GM19438 (cell line): ENCODE results near the gene ARFGAP3.

ENCODE experiments used
- ATAC-seq: cut with Tn5 transposase; IDR thresholded peaks from one replicate; pipeline ENCODE4 v1.9.1; 2021; ENCODE audit warnings: low read depth; ENCODE audit not compliant: unreplicated experiment

ARFGAP3 gene

DNA sequence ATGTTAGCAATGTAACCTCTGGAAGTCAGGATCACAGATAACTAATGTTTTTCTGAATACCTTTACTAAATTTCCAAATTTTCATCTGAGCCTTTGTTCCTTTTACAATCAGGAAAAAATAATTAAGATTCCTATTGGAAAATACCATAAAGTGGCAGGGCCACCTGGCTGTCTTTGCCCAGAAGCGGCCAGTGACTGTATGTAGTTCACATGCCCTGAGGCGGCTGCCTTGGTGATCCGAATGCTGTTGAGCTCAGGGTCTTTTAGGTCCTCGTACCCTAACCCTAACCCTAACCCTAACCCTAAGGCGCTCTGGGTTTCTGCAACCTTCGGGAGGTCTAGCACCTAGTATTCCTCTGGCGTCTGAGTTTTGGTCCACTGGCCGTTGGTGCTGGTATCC lies 8.5 kb upstream of the ARFGAP3 start:
- no peak for ATAC-seq

DNA sequence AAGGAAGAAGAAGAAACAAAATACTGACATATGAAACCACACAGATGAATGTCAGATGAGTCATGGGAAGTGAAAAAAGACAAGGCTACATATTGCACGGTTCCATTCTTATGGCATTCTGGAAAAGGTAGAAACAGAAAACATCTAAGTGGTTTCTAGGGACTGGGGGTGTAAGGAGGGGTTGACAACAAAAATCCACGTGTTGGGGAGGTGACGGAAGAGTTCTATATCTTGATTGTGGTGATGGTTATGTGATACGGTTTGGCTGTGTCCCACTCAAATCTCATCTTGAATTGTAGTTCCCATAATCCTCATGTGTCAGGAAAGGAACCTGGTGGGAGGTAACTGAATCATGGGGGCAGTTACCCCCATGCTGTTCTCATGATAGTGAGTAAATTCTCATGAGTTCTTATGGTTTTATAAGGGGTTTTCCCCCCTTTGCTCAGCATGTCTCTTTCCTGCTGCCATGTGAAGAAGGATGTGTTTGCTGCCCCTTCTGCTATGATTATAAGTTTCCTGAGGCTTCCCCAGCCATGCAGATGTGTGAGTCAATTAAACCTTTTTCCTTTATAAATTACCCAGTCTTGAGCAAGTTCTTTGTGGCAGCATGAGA lies 6.4 kb upstream of the ARFGAP3 start:
- no peak for ATAC-seq

DNA sequence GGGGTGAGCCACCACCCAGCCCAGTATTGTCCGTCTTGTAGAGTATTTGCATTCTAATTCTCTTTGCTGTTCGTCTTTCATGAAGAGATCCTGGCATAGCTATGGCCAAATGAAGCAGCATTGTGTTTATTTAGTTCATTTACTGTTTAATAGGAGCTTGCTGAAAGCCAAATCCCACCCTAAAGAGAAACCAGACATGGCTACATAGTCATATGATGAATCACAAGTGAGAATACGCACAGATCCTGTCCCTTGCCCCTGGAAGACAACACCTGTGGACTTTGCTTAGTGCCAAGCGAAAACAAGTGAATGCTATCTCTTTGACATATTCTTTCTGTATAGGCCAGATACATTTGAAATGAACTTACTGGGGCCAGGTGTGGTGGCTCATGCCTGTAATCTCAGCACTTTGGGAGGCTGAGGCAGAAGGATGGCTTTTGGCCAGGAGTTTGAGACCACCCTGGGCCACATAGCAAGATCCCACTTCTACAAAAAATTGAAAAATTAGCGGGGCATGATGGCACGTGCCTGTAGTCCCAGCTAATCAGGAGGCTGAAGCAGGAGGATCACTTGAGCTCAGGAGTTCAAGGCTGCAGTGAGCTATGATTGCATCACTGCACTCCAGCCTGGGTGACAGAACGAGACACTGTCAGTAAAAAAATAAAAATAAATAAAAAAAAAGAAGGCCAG lies 5.1 kb upstream of the ARFGAP3 start:
- ATAC-seq = no peak

DNA sequence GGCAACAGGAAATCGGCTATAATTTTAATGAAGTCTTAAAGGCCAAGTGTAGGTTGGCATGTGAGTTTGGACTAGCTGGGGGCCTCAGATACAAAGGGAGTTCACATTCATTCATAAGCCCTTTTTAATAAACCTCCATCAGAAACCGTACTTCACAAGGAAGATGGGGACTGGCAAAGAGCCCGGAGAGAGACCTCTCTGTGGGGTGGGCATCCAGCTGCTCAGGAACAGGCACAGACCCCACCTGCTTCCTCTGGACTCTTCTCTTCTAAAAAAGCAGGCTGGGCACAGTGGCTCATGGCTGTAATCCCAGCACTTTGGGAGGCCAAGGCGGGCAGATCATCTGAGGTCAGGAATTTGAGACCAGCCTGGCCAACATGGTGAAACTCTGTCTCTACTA lies 3.9 kb upstream of the ARFGAP3 start:
- ATAC-seq = no peak

DNA sequence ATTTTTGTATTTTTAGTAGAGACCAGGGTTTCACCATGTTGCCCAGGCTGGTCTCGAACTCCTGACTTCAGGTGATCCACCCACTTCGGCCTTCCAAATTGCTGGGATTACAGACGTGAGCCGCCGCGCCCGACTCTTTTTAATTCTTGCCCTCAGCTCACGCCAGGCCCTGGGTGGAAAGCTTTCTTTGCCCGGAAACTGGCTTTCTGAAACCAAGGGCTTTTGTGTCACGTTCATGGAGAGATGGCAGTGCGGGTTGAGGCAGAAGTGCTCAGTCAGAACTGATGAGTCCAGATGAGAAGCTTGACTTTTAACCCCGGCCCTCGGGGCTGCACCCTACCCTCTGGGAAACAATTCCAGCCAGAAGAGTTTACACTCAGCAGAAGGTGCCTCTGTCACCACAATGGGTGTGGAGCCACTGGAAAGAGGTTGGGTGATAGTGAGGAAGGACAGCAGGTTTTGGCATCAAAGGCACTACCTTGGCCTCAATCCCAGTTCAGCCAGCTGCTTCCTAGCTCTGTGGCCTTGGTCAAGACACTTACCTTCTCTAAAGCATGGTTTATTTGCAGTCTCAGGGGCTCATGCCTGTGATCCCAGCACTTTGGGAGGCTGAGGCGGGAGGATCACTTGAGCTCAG lies 890 bp upstream of the ARFGAP3 start:
- ATAC-seq = no peak

DNA sequence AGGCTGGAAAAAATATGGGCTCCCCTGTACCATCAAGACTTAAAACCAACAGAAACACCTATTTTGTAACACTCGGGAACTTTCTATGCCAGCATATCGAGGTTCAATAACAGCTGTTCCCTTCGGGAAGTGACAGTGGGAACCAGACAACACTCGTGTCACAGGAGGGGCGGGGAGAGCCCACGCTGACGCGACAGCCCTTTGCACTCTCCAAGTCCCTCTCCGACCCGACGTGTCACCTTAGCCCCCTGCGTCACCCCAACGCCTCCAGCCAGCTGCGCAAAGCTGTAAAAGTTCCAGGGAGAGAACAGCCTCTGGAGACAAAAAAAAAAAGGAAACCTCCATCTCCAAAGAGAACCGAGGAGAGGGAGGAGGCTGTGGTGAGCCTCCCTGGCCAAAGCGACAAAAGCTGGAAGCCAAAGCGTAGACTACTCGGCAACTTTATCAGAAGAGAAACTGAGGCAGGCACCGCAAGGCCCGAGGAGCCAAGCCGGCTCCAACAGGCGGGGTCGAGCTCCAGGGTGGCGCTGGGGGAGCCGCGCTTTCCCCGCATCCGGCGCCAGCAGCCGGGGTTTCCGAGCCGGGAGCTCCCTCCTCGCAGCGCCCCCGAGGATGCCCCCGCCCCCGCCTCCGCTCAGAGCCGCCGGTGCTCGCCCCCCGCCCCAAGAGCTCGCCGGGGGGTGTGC lies 751 bp downstream of the ARFGAP3 start:
- ATAC-seq = peak; percentile 31

DNA sequence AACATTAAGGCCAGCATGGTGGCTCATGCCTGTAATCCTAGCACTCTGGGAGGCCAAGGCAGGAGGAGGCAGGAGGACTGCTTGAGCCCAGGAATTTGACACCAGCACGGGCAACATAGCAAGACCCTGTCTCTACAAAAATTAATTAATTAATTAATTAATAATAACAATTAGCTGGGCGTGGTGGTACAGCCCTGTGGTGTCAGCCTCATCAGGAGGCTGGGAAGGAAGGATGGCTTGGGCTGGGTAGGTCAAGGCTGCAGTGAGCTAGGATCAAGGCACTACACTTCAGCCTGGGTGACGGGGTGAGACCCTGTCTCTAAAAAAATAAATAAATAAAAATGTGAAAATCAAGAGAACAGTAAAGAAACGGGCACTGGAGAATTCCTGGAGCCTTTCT lies 1.4 kb downstream of the ARFGAP3 start:
- no peak for ATAC-seq

DNA sequence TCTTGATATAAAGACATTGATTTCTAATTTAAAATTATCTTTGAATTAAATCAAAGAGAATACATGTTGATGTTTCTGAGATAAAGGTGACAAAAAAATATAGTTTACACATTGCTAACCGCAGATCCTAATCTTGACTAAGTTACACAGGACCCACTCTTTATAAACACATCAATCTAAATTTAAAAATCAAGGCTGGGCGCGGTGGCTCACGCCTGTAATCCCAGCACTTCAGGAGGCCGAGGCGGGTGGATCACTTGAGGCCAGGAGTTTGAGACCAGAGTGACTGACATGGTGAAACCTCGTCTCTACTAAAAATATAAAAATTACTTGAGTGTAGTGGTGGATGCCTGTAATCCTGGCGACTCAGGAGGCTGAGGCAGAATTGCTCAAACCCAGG lies 1.9 kb downstream of the ARFGAP3 start:
- ATAC-seq = no peak

DNA sequence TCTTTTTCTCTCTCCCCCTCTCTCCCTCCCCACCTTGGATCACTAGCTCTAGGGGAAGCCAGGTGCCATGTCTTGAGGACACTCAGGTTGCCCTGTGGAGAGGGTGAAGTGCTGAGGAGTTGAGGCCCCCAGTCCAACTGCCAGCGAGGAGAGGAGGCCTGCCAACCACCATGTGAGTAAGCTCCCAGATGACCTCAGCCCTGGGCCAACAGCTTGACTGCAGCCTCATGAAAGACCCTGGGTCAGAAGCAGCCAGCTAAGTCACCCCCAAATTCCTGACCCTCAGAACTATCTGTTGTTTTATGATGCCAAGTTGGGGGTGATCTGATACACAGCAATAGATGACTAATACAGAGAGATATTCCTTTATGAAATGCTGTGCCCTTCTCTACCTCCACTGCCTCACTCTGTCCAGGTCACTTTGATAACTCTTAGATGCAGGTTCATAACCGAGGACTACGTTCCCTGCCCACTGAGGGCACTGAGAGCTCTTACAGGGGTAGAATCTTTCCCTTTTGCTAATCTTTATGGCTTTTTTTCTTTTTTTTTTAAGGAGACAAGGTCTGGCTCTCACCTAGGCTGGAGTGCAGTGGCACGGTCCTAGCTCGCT lies 8.0 kb downstream of the ARFGAP3 start:
- ATAC-seq = no peak

DNA sequence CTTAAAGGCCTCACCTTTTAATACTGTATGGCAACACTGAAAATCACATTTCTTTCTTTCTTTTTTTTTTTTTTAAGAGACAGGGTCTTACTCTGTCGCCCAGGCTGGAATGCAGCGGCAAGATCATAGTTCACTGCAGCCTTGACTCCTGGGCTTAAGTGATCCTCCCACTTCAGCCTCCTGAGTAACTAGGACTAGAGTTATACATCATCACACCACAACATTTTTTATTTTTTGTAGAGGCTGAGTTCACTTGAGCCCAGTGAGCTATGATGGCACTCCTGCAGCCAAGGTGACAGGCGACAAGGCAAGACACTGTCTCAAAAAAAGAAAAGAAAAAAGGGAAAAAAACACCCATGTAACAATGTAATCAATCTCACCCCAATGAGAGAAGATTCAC lies 10.0 kb downstream of the ARFGAP3 start:
- ATAC-seq = no peak

DNA sequence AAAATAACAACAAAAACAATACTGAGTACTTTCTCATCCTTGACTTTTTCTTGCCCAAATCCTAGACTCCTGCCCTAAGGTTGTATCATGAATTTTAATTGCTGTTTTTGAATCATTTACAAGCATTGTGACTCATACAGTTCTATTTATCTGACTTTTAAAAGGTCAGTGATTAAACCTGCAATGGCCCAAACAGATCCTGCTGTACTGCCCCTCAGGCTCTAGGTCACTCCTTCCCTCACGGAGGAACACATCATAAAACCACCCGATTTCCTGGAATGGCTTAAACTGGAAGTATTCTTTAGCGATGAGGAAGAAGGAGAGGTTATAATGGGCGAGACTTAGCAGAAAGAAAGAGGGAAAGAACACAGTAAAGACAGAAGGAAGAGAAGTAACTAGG lies 12.3 kb downstream of the ARFGAP3 start:
- ATAC-seq = no peak

DNA sequence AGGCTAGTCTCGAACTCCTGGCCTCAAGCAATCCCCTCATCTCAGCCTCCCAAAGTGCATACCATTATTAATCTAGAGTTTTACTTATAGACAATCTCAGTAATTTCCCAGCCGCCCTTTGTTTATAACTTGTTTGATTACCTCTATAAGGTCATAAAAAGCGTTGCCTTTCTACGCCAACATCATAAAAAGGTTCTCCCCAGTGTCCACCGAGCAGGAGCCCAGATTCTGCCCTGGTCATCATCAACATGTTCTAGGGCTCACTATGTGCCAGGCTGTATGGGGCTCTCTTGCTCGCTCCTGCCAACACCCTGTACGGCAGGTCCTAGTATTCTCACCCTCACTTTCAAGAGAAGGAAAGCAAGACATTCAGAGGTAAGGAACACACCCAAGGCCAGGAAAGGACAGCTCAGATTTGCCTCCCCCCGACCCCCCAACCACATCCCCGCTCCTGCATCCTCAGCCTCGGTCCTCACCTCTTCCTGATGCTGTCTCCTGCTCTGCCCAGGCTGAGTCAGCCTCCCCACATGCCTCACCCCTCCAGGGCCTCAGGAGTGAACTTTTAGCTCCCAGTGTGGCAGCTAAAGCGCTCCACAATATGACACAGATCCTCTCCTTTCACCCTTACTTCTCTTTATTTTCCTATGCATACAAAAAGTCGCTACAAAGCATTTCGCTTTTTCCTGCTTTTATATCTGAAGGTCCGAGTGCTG lies 14.3 kb downstream of the ARFGAP3 start:
- ATAC-seq = no peak

DNA sequence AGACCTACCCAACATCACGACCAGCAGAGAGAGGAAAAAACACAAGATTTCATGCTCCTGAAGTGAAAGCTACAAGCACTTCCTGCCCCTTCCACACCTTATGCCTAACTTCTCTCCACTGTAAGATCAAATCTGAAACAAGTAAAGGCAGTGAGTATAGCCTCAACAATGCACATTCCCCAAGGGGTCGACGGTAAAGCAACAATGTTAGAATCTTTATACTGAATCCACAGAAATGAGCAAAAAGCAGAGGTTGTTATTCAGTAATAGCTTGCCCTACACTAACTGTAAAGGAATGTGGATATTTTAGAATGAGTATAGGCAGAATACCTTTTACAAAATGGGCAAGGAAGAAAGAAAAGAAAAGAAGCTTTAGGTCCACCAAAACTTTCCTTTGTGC lies 15.6 kb downstream of the ARFGAP3 start:
- no peak for ATAC-seq

DNA sequence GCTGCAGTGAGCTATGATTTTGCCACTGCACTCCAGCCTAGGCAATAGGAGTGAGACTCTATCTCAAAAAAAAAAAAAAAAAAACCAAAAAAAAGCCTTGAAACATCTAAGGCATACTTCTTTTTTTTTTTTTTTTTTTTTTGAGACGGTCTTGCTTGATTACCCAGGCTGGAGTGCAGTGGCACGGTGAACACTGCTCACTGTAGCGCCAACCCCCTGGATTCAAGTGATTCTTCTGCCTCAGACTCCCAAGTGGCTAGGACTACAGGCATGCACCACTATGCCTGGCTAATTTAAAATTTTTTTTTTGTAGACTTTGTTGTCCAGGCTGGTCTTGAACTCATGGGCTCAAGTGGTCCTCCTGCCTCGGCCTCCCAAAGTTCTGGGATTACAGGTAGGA lies 19.5 kb downstream of the ARFGAP3 start:
- no peak for ATAC-seq

DNA sequence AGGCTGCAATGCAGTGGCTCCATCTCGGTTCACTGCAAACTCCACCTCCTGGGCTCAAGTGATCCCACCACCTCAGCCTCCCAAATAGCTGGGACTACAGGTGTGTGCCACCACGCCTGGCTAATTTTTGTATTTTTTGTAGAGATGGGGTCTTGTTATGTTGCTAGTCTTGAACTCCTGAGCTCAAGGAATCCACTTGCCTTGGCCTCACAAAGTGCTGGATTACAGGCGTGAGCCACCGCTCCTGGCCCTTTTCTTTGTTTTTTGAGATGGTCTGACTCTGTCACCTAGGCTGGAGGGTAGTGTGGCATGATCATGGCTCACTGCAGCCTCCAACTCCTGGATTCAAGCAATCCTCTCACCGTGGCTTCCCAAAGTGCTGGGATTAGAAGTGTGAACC lies 21.0 kb downstream of the ARFGAP3 start:
- ATAC-seq = no peak

DNA sequence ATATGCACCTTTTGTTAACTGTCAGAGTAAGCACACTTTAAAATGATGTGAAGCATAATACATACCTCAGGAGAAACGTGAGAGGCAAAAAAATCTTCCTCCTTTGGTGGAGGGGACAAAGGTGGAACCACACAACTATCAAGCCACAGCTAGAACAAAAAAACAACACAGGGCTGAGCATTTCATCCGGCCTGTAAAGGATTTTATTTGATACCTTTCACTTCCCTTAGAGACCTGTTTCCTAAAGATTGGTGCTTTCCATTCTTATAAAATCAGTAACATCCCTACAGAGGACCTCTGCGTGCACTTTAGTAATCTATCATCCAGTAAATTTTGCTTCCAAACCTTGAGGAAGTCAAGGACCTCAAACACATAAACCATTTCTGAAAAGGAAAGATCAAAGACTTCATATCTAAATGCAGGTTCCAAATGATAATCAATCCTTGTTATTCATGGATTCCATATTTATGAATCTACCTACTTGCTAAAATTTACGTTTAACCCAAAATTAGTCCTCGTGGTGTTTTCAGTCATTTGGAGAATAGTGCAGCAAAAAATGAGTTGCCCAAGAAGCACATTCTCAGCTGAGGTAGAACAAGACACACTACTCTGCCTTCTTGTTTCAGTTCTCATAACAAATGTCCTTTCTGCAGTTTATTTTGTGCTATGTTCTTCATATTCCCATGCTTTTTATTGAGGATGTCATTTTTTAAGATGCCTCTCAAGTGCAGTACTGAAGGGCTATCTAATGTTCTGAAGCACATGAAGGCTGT lies 22.7 kb downstream of the ARFGAP3 start:
- ATAC-seq = no peak

DNA sequence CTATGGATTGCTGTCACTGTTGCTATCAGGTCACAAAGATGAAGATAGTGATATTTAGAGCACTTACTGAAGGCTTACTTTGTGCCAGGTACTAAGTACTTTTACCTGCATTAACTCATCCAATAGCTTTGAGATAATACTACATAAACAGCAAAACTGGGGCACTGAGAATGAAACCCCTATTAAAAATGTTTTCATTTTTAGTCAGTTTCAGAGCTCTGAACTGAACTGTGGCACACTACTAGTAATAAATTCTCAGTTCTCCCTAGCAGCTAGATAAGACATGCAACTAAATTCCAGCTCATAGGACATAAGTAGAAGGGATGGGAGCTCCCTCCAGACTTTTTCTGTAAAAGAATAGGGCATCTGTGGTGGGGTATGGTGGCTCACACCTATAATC lies 24.0 kb downstream of the ARFGAP3 start:
- no peak for ATAC-seq

DNA sequence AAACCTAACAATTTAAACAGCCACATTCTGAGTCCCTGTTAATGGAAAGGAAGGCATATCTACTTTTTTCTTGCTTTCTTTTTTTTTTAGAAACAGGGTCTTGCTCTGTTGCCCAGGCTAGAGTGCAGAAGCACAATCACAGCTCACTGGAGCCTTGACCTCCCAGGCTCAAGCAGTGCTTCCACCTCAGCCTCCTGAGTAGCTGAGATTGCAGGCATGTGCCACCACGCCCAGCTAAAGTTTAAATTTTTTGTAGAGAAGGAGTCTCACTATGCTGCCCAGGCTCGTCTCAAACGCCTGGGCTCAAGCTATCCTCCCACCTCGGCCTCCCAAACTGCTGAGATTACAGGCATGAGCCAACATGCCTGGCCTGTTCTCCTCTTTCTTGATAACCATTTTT lies 25.4 kb downstream of the ARFGAP3 start:
- no peak for ATAC-seq

DNA sequence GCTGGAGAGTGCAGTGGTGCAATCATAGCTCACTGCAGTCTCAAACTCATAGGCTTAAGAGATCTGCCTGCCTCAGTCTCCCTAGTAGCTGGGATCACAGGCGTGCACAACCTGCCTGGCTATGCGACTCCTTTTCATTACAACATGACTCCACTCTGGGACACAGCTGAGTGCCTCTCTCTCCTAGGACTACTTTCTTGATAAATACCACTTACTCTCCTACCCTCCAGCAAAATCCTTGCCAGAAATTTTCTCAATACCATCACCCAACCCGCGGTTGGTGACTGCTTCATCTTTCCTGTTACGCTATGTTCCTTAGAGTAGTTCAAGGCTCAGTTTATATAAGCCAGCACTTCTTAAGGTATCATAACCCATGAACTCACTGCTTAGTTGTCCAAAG lies 26.9 kb downstream of the ARFGAP3 start:
- no peak for ATAC-seq

DNA sequence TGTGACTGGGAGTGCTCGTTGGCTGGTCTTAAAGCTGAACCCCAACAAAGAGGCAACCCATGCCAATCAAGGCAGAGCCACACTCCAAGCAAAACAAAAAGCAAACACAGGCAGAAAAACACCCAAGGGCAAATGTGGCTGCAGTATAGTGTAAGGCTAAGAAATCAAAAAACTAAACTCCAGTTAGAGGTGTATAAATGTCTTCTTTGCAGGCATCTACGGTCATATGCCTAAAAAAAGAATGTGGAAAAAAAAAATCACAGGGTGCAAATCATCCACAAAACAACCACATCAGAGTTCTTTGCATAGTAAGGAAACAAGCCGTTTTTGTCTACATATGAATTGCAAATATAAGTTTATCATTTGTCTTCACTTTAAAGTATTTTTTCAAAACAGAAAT lies 27.8 kb downstream of the ARFGAP3 start:
- no peak for ATAC-seq
